ENCODE measurements around the gene NUTF2.
"Not testable (repeated sequence)": the region's sequence is repeated elsewhere in the genome, so short reads cannot be mapped to it uniquely, and the experiment has no call there.

NUTF2 gene

GRCh38 chr16:67897231-67897630 is 50.5 kb downstream of the NUTF2 start:
- Histone ChIP-seq H3K9me3 (ENCODE audit: control insufficient read depth, low read length) (no peaks in the 10 kb centered on the region), H3K4me1 (ENCODE audit: control insufficient read depth, insufficient read depth, low read length) (peaks cover 6% of the 10 kb centered on the region), H3K36me3 (ENCODE audit: control insufficient read depth, insufficient read depth, low read length) (no peaks in the 10 kb centered on the region), H3K4me3 (ENCODE audit: insufficient read depth, low read depth, low read length) (no peak overlapping the region), H3K27ac (ENCODE audit: insufficient read depth, low read depth, low read length, poor library complexity, severe bottlenecking) (no peak overlapping the region), H3K27me3 (ENCODE audit: control insufficient read depth, insufficient read depth, low read length, poor library complexity, severe bottlenecking) (no peaks in the 10 kb centered on the region)
- WGBS, 2 experiments, result 97 to 98% methylated on average over 3 of the region's 3 CpGs

DNA sequence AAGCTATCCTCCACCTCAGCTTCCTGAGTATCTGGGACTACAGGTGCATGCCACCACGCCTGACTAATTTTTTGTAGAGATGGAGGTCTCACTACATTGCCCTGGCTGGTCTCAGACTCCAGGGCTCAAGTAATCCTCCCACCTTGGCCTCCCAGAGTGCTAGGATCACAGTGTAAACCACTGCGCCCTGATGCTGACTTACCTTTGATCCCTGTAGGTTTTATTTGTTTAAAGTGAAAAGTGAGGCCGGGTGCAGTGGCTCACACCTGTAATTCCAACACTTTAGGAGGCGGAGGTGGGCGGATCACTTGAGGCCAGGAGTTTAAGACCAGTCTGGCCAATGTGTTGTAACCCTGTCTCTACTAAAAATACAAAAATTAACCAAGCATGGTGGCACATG is 55.0 kb downstream of the NUTF2 start:
- no peak overlapping the region for H3K4me3 ChIP-seq (ENCODE audit: insufficient read depth, low read depth, low read length)
- no peak overlapping the region for H3K27ac ChIP-seq (ENCODE audit: insufficient read depth, low read depth, low read length, poor library complexity, severe bottlenecking)
- no peaks in the 10 kb centered on the region for H3K9me3 ChIP-seq (ENCODE audit: control insufficient read depth, low read length)
- no peaks in the 10 kb centered on the region for H3K4me1 ChIP-seq (ENCODE audit: control insufficient read depth, insufficient read depth, low read length)
- 91 to 93% methylated on average over 5 of the region's 5 CpGs for WGBS, 2 experiments
- H3K36me3 ChIP-seq (ENCODE audit: control insufficient read depth, insufficient read depth, low read length), result no peaks in the 10 kb centered on the region
- no peaks in the 10 kb centered on the region for H3K27me3 ChIP-seq (ENCODE audit: control insufficient read depth, insufficient read depth, low read length, poor library complexity, severe bottlenecking)

- Histone ChIP-seq H3K4me1 (ENCODE audit: control insufficient read depth, insufficient read depth, low read length) (no peaks in the 10 kb centered on the region), H3K9me3 (ENCODE audit: control insufficient read depth, low read length) (no peaks in the 10 kb centered on the region), H3K36me3 (ENCODE audit: control insufficient read depth, insufficient read depth, low read length) (no peaks in the 10 kb centered on the region), H3K27ac (ENCODE audit: insufficient read depth, low read depth, low read length, poor library complexity, severe bottlenecking) (no peak overlapping the region), H3K4me3 (ENCODE audit: insufficient read depth, low read depth, low read length) (no peak overlapping the region), H3K27me3 (ENCODE audit: control insufficient read depth, insufficient read depth, low read length, poor library complexity, severe bottlenecking) (no peaks in the 10 kb centered on the region)
- WGBS, 2 experiments, result 92 to 96% methylated on average over 4 of the region's 4 CpGs
These were observed 56.1 kb downstream of the NUTF2 start for GRCh38 chr16:67902831-67903230.

DNA sequence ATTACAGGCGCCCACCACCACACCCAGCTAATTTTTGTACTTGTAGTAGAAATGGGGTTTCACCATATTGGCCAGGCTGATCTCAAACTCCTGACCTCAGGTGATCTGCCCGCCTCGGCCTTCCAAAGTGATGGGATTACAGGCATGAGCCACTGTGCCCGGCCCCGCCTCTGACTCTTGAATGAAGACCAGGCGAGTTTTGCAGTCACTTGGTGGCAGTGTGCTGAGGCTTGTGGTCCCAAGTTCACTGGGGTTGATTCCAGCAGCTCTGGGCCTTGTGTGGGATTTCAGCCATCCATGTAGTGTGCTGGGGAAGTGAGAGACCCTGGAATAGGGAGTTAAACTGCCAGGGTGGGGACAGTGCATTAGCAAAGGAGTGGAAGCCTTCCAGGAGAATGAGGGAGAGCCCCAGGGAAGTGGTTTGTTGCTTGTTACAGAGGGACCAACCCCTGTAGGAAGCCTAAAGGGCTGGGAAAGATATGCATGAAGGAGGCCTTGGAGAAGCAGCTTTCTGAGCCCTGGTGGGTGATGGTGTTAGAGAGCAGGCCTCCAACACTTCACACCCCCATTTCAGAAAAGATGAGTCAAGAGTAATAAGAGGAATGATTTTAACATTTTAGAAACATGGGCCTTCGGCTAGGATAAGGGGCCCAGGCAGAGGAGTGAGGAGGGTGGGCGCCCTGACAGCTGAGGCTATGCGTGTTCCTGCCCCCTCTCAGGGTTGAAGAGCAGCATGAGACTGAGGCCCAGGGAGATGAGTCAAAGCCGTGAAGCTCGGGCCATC is 60.9 kb downstream of the NUTF2 start:
- WGBS, 2 experiments, result 89% methylated on average over 11 of the region's 11 CpGs
- Histone ChIP-seq H3K9me3 (ENCODE audit: control insufficient read depth, low read length) (no peaks in the 10 kb centered on the region), H3K27me3 (ENCODE audit: control insufficient read depth, insufficient read depth, low read length, poor library complexity, severe bottlenecking) (no peaks in the 10 kb centered on the region), H3K36me3 (ENCODE audit: control insufficient read depth, insufficient read depth, low read length) (peaks cover 12% of the 10 kb centered on the region), H3K27ac (ENCODE audit: insufficient read depth, low read depth, low read length, poor library complexity, severe bottlenecking) (no peak overlapping the region), H3K4me1 (ENCODE audit: control insufficient read depth, insufficient read depth, low read length) (no peaks in the 10 kb centered on the region), H3K4me3 (ENCODE audit: insufficient read depth, low read depth, low read length) (no peak overlapping the region)

GRCh38 chr16:67909056-67909742 is 62.5 kb downstream of the NUTF2 start:
- Histone ChIP-seq H3K27ac (ENCODE audit: insufficient read depth, low read depth, low read length, poor library complexity, severe bottlenecking) (no peak overlapping the region), H3K9me3 (ENCODE audit: control insufficient read depth, low read length) (no peaks in the 10 kb centered on the region), H3K4me1 (ENCODE audit: control insufficient read depth, insufficient read depth, low read length) (no peaks in the 10 kb centered on the region), H3K27me3 (ENCODE audit: control insufficient read depth, insufficient read depth, low read length, poor library complexity, severe bottlenecking) (no peaks in the 10 kb centered on the region), H3K4me3 (ENCODE audit: insufficient read depth, low read depth, low read length) (no peak overlapping the region), H3K36me3 (ENCODE audit: control insufficient read depth, insufficient read depth, low read length) (peaks cover 12% of the 10 kb centered on the region)
- WGBS, 2 experiments, result 96 to 97% methylated on average over 36 of the region's 36 CpGs

GRCh38 chr16:67910158-67910557 is 63.4 kb downstream of the NUTF2 start:
- WGBS, 2 experiments, result 92 to 96% methylated on average over 2 of the region's 2 CpGs

GRCh38 chr16:67914758-67915495 is 68.2 kb downstream of the NUTF2 start:
- WGBS, 2 experiments, result 80 to 86% methylated on average over 7 of the region's 7 CpGs

More at GRCh38 chr16:67910158-67910557, 63.4 kb downstream of the NUTF2 start:
- Histone ChIP-seq H3K4me1 (ENCODE audit: control insufficient read depth, insufficient read depth, low read length) (no peaks in the 10 kb centered on the region), H3K27ac (ENCODE audit: insufficient read depth, low read depth, low read length, poor library complexity, severe bottlenecking) (no peak overlapping the region), H3K4me3 (ENCODE audit: insufficient read depth, low read depth, low read length) (no peak overlapping the region), H3K9me3 (ENCODE audit: control insufficient read depth, low read length) (no peaks in the 10 kb centered on the region), H3K27me3 (ENCODE audit: control insufficient read depth, insufficient read depth, low read length, poor library complexity, severe bottlenecking) (no peaks in the 10 kb centered on the region), H3K36me3 (ENCODE audit: control insufficient read depth, insufficient read depth, low read length) (peaks cover 12% of the 10 kb centered on the region)

DNA sequence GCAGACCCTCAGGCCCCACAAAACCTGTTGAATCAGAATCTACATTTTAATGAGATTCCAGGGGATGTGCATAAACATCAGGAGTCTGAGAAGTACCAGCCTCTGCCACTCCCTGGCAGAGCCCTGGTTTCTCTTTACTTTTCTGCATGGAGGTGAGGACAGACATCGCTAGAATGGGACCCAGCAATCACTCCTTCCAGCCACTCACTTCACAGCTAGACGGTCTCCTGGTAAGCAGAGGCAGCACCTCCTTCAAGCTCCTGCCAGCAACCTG is 68.7 kb downstream of the NUTF2 start:
- H3K36me3 ChIP-seq (ENCODE audit: control insufficient read depth, insufficient read depth, low read length); H3K4me1 ChIP-seq (ENCODE audit: control insufficient read depth, insufficient read depth, low read length); H3K4me3 ChIP-seq (ENCODE audit: insufficient read depth, low read depth, low read length); H3K9me3 ChIP-seq (ENCODE audit: control insufficient read depth, low read length); H3K27me3 ChIP-seq (ENCODE audit: control insufficient read depth, insufficient read depth, low read length, poor library complexity, severe bottlenecking); H3K27ac ChIP-seq (ENCODE audit: insufficient read depth, low read depth, low read length, poor library complexity, severe bottlenecking): not testable (repeated sequence)
- WGBS, 2 experiments, result 88% methylated on average over 1 of the region's 2 CpGs; no CpG with 5 or more reads in 1 of the 2 experiments

More at GRCh38 chr16:67914758-67915495, 68.2 kb downstream of the NUTF2 start:
- no peaks in the 10 kb centered on the region for H3K27me3 ChIP-seq (ENCODE audit: control insufficient read depth, insufficient read depth, low read length, poor library complexity, severe bottlenecking)
- H3K9me3 ChIP-seq (ENCODE audit: control insufficient read depth, low read length), result no peaks in the 10 kb centered on the region
- no peaks in the 10 kb centered on the region for H3K4me1 ChIP-seq (ENCODE audit: control insufficient read depth, insufficient read depth, low read length)
- no peak overlapping the region for H3K4me3 ChIP-seq (ENCODE audit: insufficient read depth, low read depth, low read length)
- no peak overlapping the region for H3K27ac ChIP-seq (ENCODE audit: insufficient read depth, low read depth, low read length, poor library complexity, severe bottlenecking)
- peaks cover 4% of the 10 kb centered on the region for H3K36me3 ChIP-seq (ENCODE audit: control insufficient read depth, insufficient read depth, low read length)

- WGBS, 2 experiments, result 90 to 92% methylated on average over 7 of the region's 7 CpGs
- no peaks in the 10 kb centered on the region for H3K36me3 ChIP-seq (ENCODE audit: control insufficient read depth, insufficient read depth, low read length)
- no peaks in the 10 kb centered on the region for H3K4me1 ChIP-seq (ENCODE audit: control insufficient read depth, insufficient read depth, low read length)
- H3K4me3 ChIP-seq (ENCODE audit: insufficient read depth, low read depth, low read length), result no peak overlapping the region
- H3K9me3 ChIP-seq (ENCODE audit: control insufficient read depth, low read length), result no peaks in the 10 kb centered on the region
- H3K27ac ChIP-seq (ENCODE audit: insufficient read depth, low read depth, low read length, poor library complexity, severe bottlenecking), result no peak overlapping the region
- H3K27me3 ChIP-seq (ENCODE audit: control insufficient read depth, insufficient read depth, low read length, poor library complexity, severe bottlenecking), result no peaks in the 10 kb centered on the region
These were observed 69.3 kb downstream of the NUTF2 start for GRCh38 chr16:67915831-67916723.

All from ectodermal cell (in vitro differentiated cells).